CD14-positive monocyte (primary cell): Measurements from ENCODE around the gene CEP78. TPM values are rescaled to one million over a fixed set of nuclear protein-coding genes. Genes with fewer than 3 reads are reported as not detected.

Experiments used
- DNase-seq, 3 donors: peaks; one replicate each; pipeline ENCODE4 v3.0.0-alpha.2; 2011 to 2022
- H2AFZ ChIP-seq: 2 replicates; pipeline ENCODE4 v1.6.0; 2012; ENCODE audit warnings: mild to moderate bottlenecking, low read depth, low read length, inconsistent platforms; ENCODE audit not compliant: insufficient read depth, poor library complexity, severe bottlenecking
- H3K27ac ChIP-seq, 2 donors: 1 replicate in 1 of 2; 2 replicates in 1 of 2; pipeline ENCODE4 v1.5.1; 2012 to 2013; ENCODE audit warnings: low read length in 2 of 2, control low read depth in 1 of 2, inconsistent platforms in 1 of 2, low read depth in 1 of 2, mild to moderate bottlenecking in 1 of 2
- H3K27me3 ChIP-seq, 2 donors: one replicate each; pipeline versions ENCODE4 v1.6.0 to v1.6.1; 2011 to 2013; ENCODE audit warnings: low read length in 2 of 2; ENCODE audit not compliant: control insufficient read depth in 2 of 2, insufficient read depth in 2 of 2
- H3K36me3 ChIP-seq, 2 donors: replicated peaks in 1 of 2; 1 replicate in 1 of 2; 2 replicates in 1 of 2; pipeline versions ENCODE4 v1.5.1 to v1.6.1; 2012 to 2013; ENCODE audit warnings: low read length in 2 of 2, control low read depth in 1 of 2, inconsistent platforms in 1 of 2, mild to moderate bottlenecking in 1 of 2; ENCODE audit not compliant: insufficient read depth in 2 of 2, control insufficient read depth in 1 of 2
- H3K4me1 ChIP-seq, 2 donors: 1 replicate in 1 of 2; 2 replicates in 1 of 2; pipeline versions ENCODE4 v1.5.1 to v1.6.1; 2012 to 2013; ENCODE audit warnings: low read length in 2 of 2, control low read depth in 1 of 2, inconsistent platforms in 1 of 2, mild to moderate bottlenecking in 1 of 2, moderate library complexity in 1 of 2; ENCODE audit not compliant: insufficient read depth in 2 of 2, control insufficient read depth in 1 of 2
- H3K4me2 ChIP-seq: replicated peaks from 2 replicates; pipeline ENCODE3; 2012; ENCODE audit warnings: low read length, moderate library complexity, mild to moderate bottlenecking; ENCODE audit not compliant: poor library complexity, severe bottlenecking; ENCODE audit errors: extremely low read depth
- H3K4me3 ChIP-seq, 3 experiments: fragments of 200-600 bp in 1 of 3; sonication (generic) in 1 of 3; replicated peaks in 1 of 3; 1 replicate in 2 of 3; 2 replicates in 1 of 3; pipeline ENCODE4 v1.5.1; 2011 to 2013; ENCODE audit warnings: low read length in 3 of 3, mild to moderate bottlenecking in 3 of 3, control low read depth in 2 of 3, low read depth in 2 of 3, inconsistent platforms in 1 of 3, moderate library complexity in 1 of 3
- H3K79me2 ChIP-seq: 2 replicates; pipeline ENCODE4 v1.6.0; 2012; ENCODE audit warnings: mild to moderate bottlenecking, control low read depth, inconsistent platforms, low read length, moderate library complexity; ENCODE audit not compliant: insufficient read depth
- H3K9ac ChIP-seq: 2 replicates; pipeline ENCODE4 v1.6.0; 2017; ENCODE audit warnings: low read length, mild to moderate bottlenecking; ENCODE audit not compliant: insufficient read depth, poor library complexity, severe bottlenecking
- H3K9me3 ChIP-seq, 2 donors: replicated peaks in 1 of 2; 1 replicate in 1 of 2; 2 replicates in 1 of 2; pipeline versions ENCODE4 v1.5.1 to v1.6.1; 2012 to 2013; ENCODE audit warnings: low read length in 2 of 2, control low read depth in 1 of 2; ENCODE audit not compliant: control insufficient read depth in 1 of 2, insufficient read depth in 1 of 2
- H4K20me1 ChIP-seq: 2 replicates; pipeline ENCODE4 v1.6.0; 2012; ENCODE audit warnings: mild to moderate bottlenecking, low read length, control low read depth, moderate library complexity; ENCODE audit not compliant: insufficient read depth
- H3K27ac Mint-ChIP-seq, 7 donors: one replicate each; pipeline ENCODE4 v1.8.0; 2020; ENCODE audit warnings: mild to moderate bottlenecking in 7 of 7, mixed read lengths in 7 of 7, moderate library complexity in 6 of 7, inconsistent platforms in 2 of 7
- H3K27me3 Mint-ChIP-seq, 3 donors: one replicate each; pipeline ENCODE4 v1.8.0; 2021 to 2022; ENCODE audit warnings: low read depth in 3 of 3, mild to moderate bottlenecking in 3 of 3, mixed read lengths in 3 of 3, moderate library complexity in 3 of 3, inconsistent platforms in 1 of 3
- H3K36me3 Mint-ChIP-seq, 2 donors: one replicate each; pipeline ENCODE4 v1.8.0; 2020; ENCODE audit warnings: mixed read lengths in 2 of 2, inconsistent platforms in 1 of 2, mild to moderate bottlenecking in 1 of 2
- H3K4me1 Mint-ChIP-seq: one replicate; pipeline ENCODE4 v1.8.0; 2020; ENCODE audit warnings: mild to moderate bottlenecking, mixed read lengths
- H3K4me3 Mint-ChIP-seq, 2 donors: one replicate each; pipeline ENCODE4 v1.8.0; 2020; ENCODE audit warnings: mild to moderate bottlenecking in 2 of 2, mixed read lengths in 2 of 2, moderate library complexity in 1 of 2
- H3K9me3 Mint-ChIP-seq, 7 donors: one replicate each; pipeline ENCODE4 v1.8.0; 2020 to 2022; ENCODE audit warnings: mixed read lengths in 7 of 7, mild to moderate bottlenecking in 6 of 7, moderate library complexity in 6 of 7, inconsistent platforms in 2 of 7
- WGBS: methylation state at CpG from one replicate; pipeline ENCODE4 v1.1.5; 2013; ENCODE audit warnings: missing lambda C conversion rate; ENCODE audit not compliant: insufficient coverage; 5-methylcytosine and 5-hydroxymethylcytosine counted together
- intact Hi-C, 2 donors: fragments of 100-400 bp; cut with micrococcal nuclease; formaldehyde crosslinking; loops; one replicate each; pipeline versions ENCODE4 v1.15.0 to v1.15.1; 2023
- polyA plus RNA-seq, 3 donors: library from polyadenylated mRNA; depleted of rRNA in 1 of 3; unstranded in 2 of 3; stranded (reverse) in 1 of 3; fragments of 300-500 nt in 2 of 3; fragments of >200 nt in 1 of 3; fragmentation: Illumina TruSeq in 2 of 3; gene quantifications; 1 replicate in 2 of 3; 2 replicates in 1 of 3; pipeline ENCODE4 v1.2.3, GENCODE V29; 2012 to 2021
- TF ChIP-seq, protein P1 (sequence below): fragments of 200-600 bp; IDR thresholded peaks from one replicate; pipeline ENCODE4 v1.8.0; 2022; ENCODE audit warnings: antibody characterized with exemption, mild to moderate bottlenecking

CEP78 gene
- polyA plus RNA-seq, 3 donors: 1.7 to 3.3 (median 2.5) TPM

- Mint-ChIP-seq H3K36me3 (peaks cover 21 to 33% of the 10 kb centered on the region in 2 donors), H3K27me3 (no peaks in the 10 kb centered on the region), H3K27ac (peak overlapping the region in 3 of 7 donors; percentile 36 to 57 (median 40)), H3K9me3 (no peaks in the 10 kb centered on the region), H3K4me1 (peaks cover 17% of the 10 kb centered on the region), H3K4me3 (no peak overlapping the region)
- Histone ChIP-seq H3K4me2 (no peak overlapping the region), H3K27ac (peak overlapping the region in 1 of 2 donors; percentile 52), H4K20me1 (no peaks in the 10 kb centered on the region), H2AFZ (peak overlapping the region; percentile 23), H3K79me2 (no peaks in the 10 kb centered on the region), H3K9me3 (no peaks in the 10 kb centered on the region), H3K36me3 (peaks cover 8 to 19% of the 10 kb centered on the region in 2 donors), H3K27me3 (no peaks in the 10 kb centered on the region), H3K4me1 (peaks cover 3 to 22% of the 10 kb centered on the region in 2 donors), H3K4me3 (no peak overlapping the region), H3K9ac (no peak overlapping the region)
- intact Hi-C loops: no loop called here
- TF ChIP-seq, protein P1, sequence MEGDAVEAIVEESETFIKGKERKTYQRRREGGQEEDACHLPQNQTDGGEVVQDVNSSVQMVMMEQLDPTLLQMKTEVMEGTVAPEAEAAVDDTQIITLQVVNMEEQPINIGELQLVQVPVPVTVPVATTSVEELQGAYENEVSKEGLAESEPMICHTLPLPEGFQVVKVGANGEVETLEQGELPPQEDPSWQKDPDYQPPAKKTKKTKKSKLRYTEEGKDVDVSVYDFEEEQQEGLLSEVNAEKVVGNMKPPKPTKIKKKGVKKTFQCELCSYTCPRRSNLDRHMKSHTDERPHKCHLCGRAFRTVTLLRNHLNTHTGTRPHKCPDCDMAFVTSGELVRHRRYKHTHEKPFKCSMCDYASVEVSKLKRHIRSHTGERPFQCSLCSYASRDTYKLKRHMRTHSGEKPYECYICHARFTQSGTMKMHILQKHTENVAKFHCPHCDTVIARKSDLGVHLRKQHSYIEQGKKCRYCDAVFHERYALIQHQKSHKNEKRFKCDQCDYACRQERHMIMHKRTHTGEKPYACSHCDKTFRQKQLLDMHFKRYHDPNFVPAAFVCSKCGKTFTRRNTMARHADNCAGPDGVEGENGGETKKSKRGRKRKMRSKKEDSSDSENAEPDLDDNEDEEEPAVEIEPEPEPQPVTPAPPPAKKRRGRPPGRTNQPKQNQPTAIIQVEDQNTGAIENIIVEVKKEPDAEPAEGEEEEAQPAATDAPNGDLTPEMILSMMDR: no peak
- peak in 2 of 3 donors; percentile 14 to 32 for DNase-seq
- no CpG with 5 or more reads among the region's 1 CpG for WGBS
Measured at GRCh38 chr9:78252616-78253015, 16.7 kb downstream of the CEP78 start.

GRCh38 chr9:78253285-78253684, 17.4 kb downstream of the CEP78 start:
- H3K27me3 Mint-ChIP-seq: no peaks in the 10 kb centered on the region
- H3K4me2 ChIP-seq: no peak overlapping the region
- intact Hi-C loops: no loop called here
- H3K36me3 Mint-ChIP-seq: peaks cover 21 to 33% of the 10 kb centered on the region in 2 donors
- peaks cover 3 to 22% of the 10 kb centered on the region in 2 donors for H3K4me1 ChIP-seq
- H2AFZ ChIP-seq: no peak overlapping the region
- H3K4me3 ChIP-seq: no peak overlapping the region
- DNase-seq: no peak
- no peaks in the 10 kb centered on the region for H4K20me1 ChIP-seq
- no peaks in the 10 kb centered on the region for H3K9me3 ChIP-seq
- no peak overlapping the region for H3K9ac ChIP-seq
- H3K4me3 Mint-ChIP-seq: no peak overlapping the region
- peaks cover 16% of the 10 kb centered on the region for H3K4me1 Mint-ChIP-seq
- no peaks in the 10 kb centered on the region for H3K27me3 ChIP-seq
- H3K79me2 ChIP-seq: no peaks in the 10 kb centered on the region
- no CpG with 5 or more reads among the region's 4 CpGs for WGBS
- H3K27ac Mint-ChIP-seq: no peak overlapping the region
- TF ChIP-seq, protein P1: no peak
- no peaks in the 10 kb centered on the region for H3K9me3 Mint-ChIP-seq
- H3K36me3 ChIP-seq: peaks cover 8 to 26% of the 10 kb centered on the region in 2 donors
- H3K27ac ChIP-seq: no peak overlapping the region
